K562 (cell line): Measurements from ENCODE around the gene PNLIPRP2. TPM values are rescaled to one million over a fixed set of nuclear protein-coding genes. Genes with fewer than 3 reads are reported as not detected.

ENCODE experiments used
- ATAC-seq: fragments of 200-7000 bp; cut with Tn5 transposase; 3 replicates; pipeline ENCODE4 v1.9.1; 2020; ENCODE audit warnings: moderate library complexity
- BruUV-seq: library from RNA; stranded (reverse); fragments of 400-500 nt; replicated peaks from 2 replicates; lab custom pipeline; 2021; lab: Mats Ljungman, UMichigan
- CTCF ChIA-PET: fragments of 300-600 bp; formaldehyde crosslinking; extraction: SDS; loops from one replicate; lab custom pipeline; 2021; ENCODE audit warnings: low intra/inter-chr PET ratio; lab: Yijun Ruan, JAX
- POLR2A ChIA-PET: fragments of 300-600, 350-650 bp; sonication (Branson Sonifier 250); formaldehyde crosslinking; extraction: SDS; loops from one replicate; lab custom pipeline; 2021; ENCODE audit warnings: antibody characterized with exemption, inconsistent platforms; lab: Yijun Ruan, JAX
- DNase-seq, 4 experiments: peaks; one replicate each; pipeline versions ENCODE4 v3.0.0 to v3.0.0-alpha.2; 2011 to 2018; ENCODE audit warnings: low spot score in 3 of 4, mixed read lengths in 3 of 4; ENCODE audit errors: extremely low read depth in 1 of 4
- FAIRE-seq: peaks from 2 replicates; lab custom pipeline; 2011; peaks lifted over from hg19 to GRCh38; lab: Jason Lieb, UNC
- H2AFZ ChIP-seq: 2 replicates; pipeline ENCODE4 v1.6.0; 2011; ENCODE audit warnings: low read depth, low read length, control low read depth, inconsistent platforms
- H3K27ac ChIP-seq: fragments of 200-600 bp; 3 replicates; pipeline ENCODE4 v1.8.0; 2011; ENCODE audit warnings: low read depth, mild to moderate bottlenecking, control low read depth, inconsistent platforms, low read length, moderate library complexity, mixed read lengths; ENCODE audit errors: extremely low read depth
- H3K27me3 ChIP-seq, 2 experiments: fragments of 300-600 bp in 1 of 2; 2 replicates in 1 of 2; 3 replicates in 1 of 2; pipeline versions ENCODE4 v1.6.0 to v1.8.0; 2011; ENCODE audit warnings: inconsistent platforms in 2 of 2, low read length in 2 of 2, mild to moderate bottlenecking in 1 of 2, mixed read lengths in 1 of 2, moderate library complexity in 1 of 2; ENCODE audit not compliant: control insufficient read depth in 2 of 2, insufficient read depth in 2 of 2
- H3K36me3 ChIP-seq: fragments of 300-600 bp; 3 replicates; pipeline ENCODE4 v1.8.0; 2011; ENCODE audit warnings: mild to moderate bottlenecking, low read length, inconsistent platforms; ENCODE audit not compliant: control insufficient read depth, insufficient read depth
- H3K4me1 ChIP-seq, 2 experiments: fragments of 200-600 bp in 1 of 2; replicated peaks in 1 of 2; 2 replicates in 1 of 2; 3 replicates in 1 of 2; pipeline versions ENCODE4 v1.5.1 to v1.8.0; 2011; ENCODE audit warnings: inconsistent platforms in 2 of 2, low read length in 2 of 2, mild to moderate bottlenecking in 1 of 2, mixed read lengths in 1 of 2, moderate library complexity in 1 of 2; ENCODE audit not compliant: control insufficient read depth in 2 of 2, insufficient read depth in 2 of 2
- H3K4me2 ChIP-seq: 2 replicates; pipeline ENCODE4 v1.6.1; 2011; ENCODE audit warnings: low read length, control low read depth, inconsistent platforms, mixed read lengths; ENCODE audit not compliant: insufficient read depth
- H3K4me3 ChIP-seq: fragments of 200-600 bp; sonication (generic), shearing (Covaris generic); 2 replicates; pipeline ENCODE4 v1.5.1; 2016; ENCODE audit warnings: control low read depth, inconsistent platforms
- H3K79me2 ChIP-seq: fragments of 200-600 bp; 3 replicates; pipeline ENCODE4 v1.8.0; 2011; ENCODE audit warnings: low read length, inconsistent platforms; ENCODE audit not compliant: control insufficient read depth, insufficient read depth
- H3K9ac ChIP-seq, 2 experiments: 2 replicates each; pipeline versions ENCODE4 v1.6.0 to v1.6.1; 2011; ENCODE audit warnings: low read depth in 2 of 2, low read length in 2 of 2, control low read depth in 1 of 2, inconsistent platforms in 1 of 2, mild to moderate bottlenecking in 1 of 2, mixed read lengths in 1 of 2; ENCODE audit not compliant: insufficient read depth in 1 of 2
- H3K9me1 ChIP-seq: one replicate; pipeline ENCODE4 v1.6.0; 2011; ENCODE audit warnings: inconsistent platforms, mild to moderate bottlenecking, low read length, moderate library complexity; ENCODE audit not compliant: control insufficient read depth, insufficient read depth
- H3K9me3 ChIP-seq: replicated peaks from 2 replicates; pipeline ENCODE4 v1.5.1; 2011; ENCODE audit warnings: low read depth, low read length, inconsistent platforms; ENCODE audit not compliant: control insufficient read depth, insufficient read depth
- H4K20me1 ChIP-seq: replicated peaks from 2 replicates; pipeline ENCODE4 v1.6.1; 2011; ENCODE audit warnings: low read length, inconsistent platforms, mixed read lengths; ENCODE audit not compliant: control insufficient read depth, insufficient read depth
- ARID3A ChIP-seq: IDR thresholded peaks from 2 replicates; pipeline ENCODE4 v1.6.1; 2012; ENCODE audit warnings: low read depth, low read length, improper control_type of control experiment, borderline replicate concordance
- ATF6 ChIP-seq: sonication (generic); formaldehyde crosslinking; IDR thresholded peaks from 2 replicates; pipeline ENCODE4 v1.4.0; 2020; ENCODE audit warnings: mild to moderate bottlenecking, missing genetic modification reagents
- HOMEZ ChIP-seq: fragments of 250-450 bp; sonication (Bioruptor Pico); IDR thresholded peaks from 2 replicates; pipeline ENCODE4 v1.4.0; 2020; ENCODE audit warnings: mild to moderate bottlenecking, moderate library complexity
- SREBF1 ChIP-seq: fragments of 150-350 bp; IDR thresholded peaks from 2 replicates; pipeline ENCODE4 v1.6.1; 2014; ENCODE audit warnings: antibody characterized with exemption, low read depth, low read length, borderline replicate concordance
- WGBS: fragments of 100-300 bp; shearing (Covaris generic); methylation state at CpG from one replicate; pipeline ENCODE4 v1.1.6; 2016; ENCODE audit warnings: low coverage, mixed read lengths; ENCODE audit not compliant: insufficient coverage; ENCODE audit errors: missing lambda C conversion rate; 5-methylcytosine and 5-hydroxymethylcytosine counted together
- in situ Hi-C: fragments of 300-500 bp; cut with MboI; formaldehyde crosslinking; loops from 4 replicates; pipeline ENCODE4 v1.15.0; 2018; ENCODE audit warnings: inconsistent platforms, mixed read lengths
- intact Hi-C: fragments of 100-400 bp; cut with micrococcal nuclease; formaldehyde crosslinking; loops from 2 replicates; pipeline ENCODE4 v1.14.2; 2022
- polyA plus RNA-seq, 8 experiments: library from polyadenylated mRNA; depleted of rRNA in 4 of 8; stranded (reverse) in 5 of 8; unstranded in 3 of 8; fragments of >200 nt; fragmentation: Nextera tagmentation in 2 of 8; fragmentation: Illumina TruSeq in 1 of 8; extraction: Ambion mirVana in 2 of 8; extraction: Trizol in 1 of 8; gene quantifications; 2 replicates each; pipeline versions ENCODE4 v1.2.1 to v1.2.3, GENCODE V29; 2011 to 2014; ENCODE audit warnings: inconsistent platforms in 1 of 8, missing spikeins in 1 of 8
- total RNA-seq, 7 experiments: library from RNA; depleted of rRNA in 6 of 7; stranded (reverse); fragments of >200 nt in 6 of 7; fragmentation: Illumina TruSeq in 2 of 7; extraction: Trizol in 2 of 7; gene quantifications; 2 replicates each; pipeline versions ENCODE4 v1.2.1 to v1.2.3, GENCODE V29; 2011 to 2021; ENCODE audit warnings: low replicate concordance in 1 of 7

The PNLIPRP2 gene
- total and polyA plus RNA-seq, 9 of the 15 experiments (the other 6 are each of a cell fraction or from before 2014, with no cell fraction given): 0.38 TPM; not detected in 8

GRCh38 chr10:116596062-116596461, 24.7 kb upstream of the PNLIPRP2 start:
- no peak overlapping the region for H2AFZ ChIP-seq

More at GRCh38 chr10:116596062-116596461, 24.7 kb upstream of the PNLIPRP2 start:
- H3K9me1 ChIP-seq: no peaks in the 10 kb centered on the region
- intact Hi-C loops: no loop called here
- H4K20me1 ChIP-seq: no peaks in the 10 kb centered on the region
- 0% methylated on average over 2 of the region's 2 CpGs for WGBS
- TF ChIP-seq SREBF1 (no peak), ARID3A (no peak), ATF6 (no peak), HOMEZ (no peak)
- H3K27me3 ChIP-seq: no peaks in the 10 kb centered on the region
- no peaks in the 10 kb centered on the region for H3K36me3 ChIP-seq
- ChIA-PET POLR2A (no interaction called here), CTCF (no interaction called here)
- in situ Hi-C loops: no loop called here
- H3K9me3 ChIP-seq: no peaks in the 10 kb centered on the region
- no peak overlapping the region for H3K9ac ChIP-seq
- no peak overlapping the region for H3K27ac ChIP-seq
- H3K4me2 ChIP-seq: no peak overlapping the region
- H3K79me2 ChIP-seq: no peaks in the 10 kb centered on the region
- BruUV-seq: no TSS peak
- no peaks in the 10 kb centered on the region for H3K4me1 ChIP-seq
- no peak for DNase-seq
- H3K4me3 ChIP-seq: no peak overlapping the region
- ATAC-seq: no peak
- no peak for FAIRE-seq
